Measurements from ENCODE around the gene COLEC11.
"Not testable (repeated sequence)": the region's sequence is repeated elsewhere in the genome, so short reads cannot be mapped to it uniquely, and the experiment has no call there.

COLEC11 gene

DNA sequence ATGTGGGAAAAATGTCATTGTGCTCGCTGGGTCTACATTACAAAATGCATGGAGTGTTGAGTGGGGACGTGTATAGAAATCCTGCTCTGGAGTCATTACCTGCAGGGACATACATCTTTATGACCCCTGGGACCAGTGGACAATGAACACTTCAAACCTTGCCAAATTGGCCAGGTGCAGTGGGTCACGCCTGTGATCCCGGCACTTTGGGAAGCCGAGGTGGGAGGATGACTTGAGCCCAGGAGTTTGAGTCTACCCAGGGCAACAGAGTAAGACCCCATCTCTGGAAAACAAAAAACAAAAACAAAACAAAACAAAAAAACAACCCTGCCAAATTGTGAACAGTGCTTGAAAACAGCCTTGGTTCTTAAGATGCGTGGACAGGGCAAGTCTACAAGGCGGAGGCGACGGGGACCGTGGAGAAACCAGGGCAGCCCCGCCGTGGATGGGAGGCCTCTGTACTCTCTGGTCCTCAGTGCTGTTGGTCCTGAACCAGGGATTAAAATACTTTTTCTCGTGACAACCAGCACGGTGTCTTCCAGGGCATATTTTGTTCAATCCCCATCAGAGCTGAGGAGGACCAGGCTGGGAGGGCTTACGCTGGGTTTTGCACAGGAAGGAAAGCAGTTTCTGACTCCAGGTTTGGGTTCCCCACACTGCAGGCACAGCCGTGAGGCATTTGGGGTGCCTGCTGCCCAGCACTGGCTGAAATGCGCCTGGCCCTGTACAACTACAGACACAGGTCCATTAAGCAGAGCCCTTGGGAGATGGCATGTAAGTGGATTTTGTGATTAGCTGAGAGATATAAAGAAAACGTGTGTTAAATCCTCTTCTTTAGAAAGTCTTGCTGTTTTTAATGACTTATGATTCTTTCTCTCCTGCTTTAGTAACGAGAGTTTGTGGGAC lies 13.7 kb downstream of the COLEC11 start:
- TF ChIP-seq, protein P1, sequence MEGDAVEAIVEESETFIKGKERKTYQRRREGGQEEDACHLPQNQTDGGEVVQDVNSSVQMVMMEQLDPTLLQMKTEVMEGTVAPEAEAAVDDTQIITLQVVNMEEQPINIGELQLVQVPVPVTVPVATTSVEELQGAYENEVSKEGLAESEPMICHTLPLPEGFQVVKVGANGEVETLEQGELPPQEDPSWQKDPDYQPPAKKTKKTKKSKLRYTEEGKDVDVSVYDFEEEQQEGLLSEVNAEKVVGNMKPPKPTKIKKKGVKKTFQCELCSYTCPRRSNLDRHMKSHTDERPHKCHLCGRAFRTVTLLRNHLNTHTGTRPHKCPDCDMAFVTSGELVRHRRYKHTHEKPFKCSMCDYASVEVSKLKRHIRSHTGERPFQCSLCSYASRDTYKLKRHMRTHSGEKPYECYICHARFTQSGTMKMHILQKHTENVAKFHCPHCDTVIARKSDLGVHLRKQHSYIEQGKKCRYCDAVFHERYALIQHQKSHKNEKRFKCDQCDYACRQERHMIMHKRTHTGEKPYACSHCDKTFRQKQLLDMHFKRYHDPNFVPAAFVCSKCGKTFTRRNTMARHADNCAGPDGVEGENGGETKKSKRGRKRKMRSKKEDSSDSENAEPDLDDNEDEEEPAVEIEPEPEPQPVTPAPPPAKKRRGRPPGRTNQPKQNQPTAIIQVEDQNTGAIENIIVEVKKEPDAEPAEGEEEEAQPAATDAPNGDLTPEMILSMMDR (conservative IDR thresholded peaks at IDR 0.05; ENCODE audit: low read depth): no peak
- H3K27ac ChIP-seq: 0 out of 2 replicates have a peak overlapping the region, but pooled peaks have one; percentile 18
- DNase-seq (ENCODE audit: low spot score): no peak
- CTCF ChIA-PET: no interaction called here
- POLR2A ChIA-PET (ENCODE audit: low non-redundant PET): no interaction called here

DNA sequence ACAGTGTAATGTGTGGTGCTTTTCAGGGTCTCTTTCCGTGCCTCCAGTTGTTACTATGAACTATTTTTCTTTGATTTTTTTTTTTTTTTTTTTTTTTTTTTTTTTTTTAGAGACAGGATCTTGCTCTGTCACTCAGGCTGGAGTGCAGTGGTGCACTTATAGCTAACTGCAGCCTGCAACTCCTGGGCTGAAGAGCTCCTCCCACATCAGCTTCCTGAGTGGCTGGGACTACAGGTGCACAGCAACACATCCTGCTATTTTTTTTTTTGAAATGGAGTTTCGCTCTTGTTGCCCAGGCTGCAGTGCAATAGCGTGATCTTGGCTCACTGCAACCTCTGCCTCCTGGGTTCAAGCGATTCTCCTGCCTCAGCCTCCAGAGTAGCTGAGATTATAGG lies 14.4 kb downstream of the COLEC11 start:
- CTCF ChIA-PET; POLR2A ChIA-PET (ENCODE audit: low non-redundant PET); H3K27ac ChIP-seq; DNase-seq (ENCODE audit: low spot score): not testable (repeated sequence)

DNA sequence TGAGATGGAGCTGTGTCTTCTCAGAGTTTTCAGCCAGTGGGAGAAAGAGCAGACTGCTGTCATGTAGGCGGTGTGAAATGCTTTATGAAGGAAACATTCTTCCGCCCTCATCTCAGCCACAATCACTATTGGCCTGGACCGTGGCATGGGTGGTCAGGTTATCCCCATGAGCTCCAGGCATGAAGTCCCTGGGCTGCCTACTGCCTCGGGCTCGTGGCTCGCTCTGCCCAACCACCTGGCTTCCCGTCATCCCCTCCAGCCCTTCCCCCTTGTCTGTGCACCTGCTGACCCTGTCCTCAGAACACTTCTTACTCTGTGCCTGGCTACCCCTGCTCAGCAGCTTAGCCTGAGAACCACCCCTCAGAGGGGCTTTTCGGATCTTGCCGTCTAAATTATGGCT lies 15.5 kb downstream of the COLEC11 start:
- ChIA-PET POLR2A (ENCODE audit: low non-redundant PET) (no interaction called here), CTCF (no interaction called here)
- TF ChIP-seq, protein P1 (conservative IDR thresholded peaks at IDR 0.05; ENCODE audit: low read depth): no peak
- no peak for DNase-seq (ENCODE audit: low spot score)
- no peak overlapping the region for H3K27ac ChIP-seq

DNA sequence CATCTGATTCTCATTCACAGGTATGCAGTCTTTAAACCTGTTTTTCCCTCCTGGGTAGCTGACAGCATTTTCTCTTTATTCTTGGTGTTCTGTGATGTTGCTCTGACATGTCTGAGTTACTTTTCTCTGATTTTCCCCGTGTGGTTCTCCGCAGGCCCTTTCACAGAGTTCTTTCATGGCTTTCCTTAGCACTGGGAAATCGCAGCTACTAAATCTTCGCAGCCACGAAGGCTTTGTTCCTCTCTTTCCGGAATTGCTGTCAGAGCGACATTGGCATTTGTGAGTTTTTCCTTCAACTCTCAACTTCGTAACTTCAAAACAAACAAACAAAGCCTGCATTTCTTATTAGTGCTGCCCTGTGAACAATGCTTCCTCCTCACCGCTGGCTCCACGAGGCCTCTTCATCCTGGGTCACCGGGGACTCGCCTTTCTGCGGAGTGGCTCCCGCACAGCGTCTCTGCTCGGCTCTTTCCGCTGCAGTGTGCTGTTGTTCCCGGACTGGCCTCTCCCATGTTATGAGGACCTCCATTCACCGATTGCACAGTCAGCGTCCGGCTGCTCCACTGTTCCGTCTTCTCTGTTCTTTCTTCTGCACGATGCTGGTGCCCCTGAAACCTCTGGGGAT lies 16.1 kb downstream of the COLEC11 start:
- no peak for DNase-seq (ENCODE audit: low spot score)
- TF ChIP-seq, protein P1 (conservative IDR thresholded peaks at IDR 0.05; ENCODE audit: low read depth): no peak
- CTCF ChIA-PET: interaction anchor here (0.6 kb wide), 1 partner anchor 15 kb away, joined by 3 read pairs; no protein-coding TSS in a partner anchor
- no peak overlapping the region for H3K27ac ChIP-seq
- POLR2A ChIA-PET (ENCODE audit: low non-redundant PET): no interaction called here

DNA sequence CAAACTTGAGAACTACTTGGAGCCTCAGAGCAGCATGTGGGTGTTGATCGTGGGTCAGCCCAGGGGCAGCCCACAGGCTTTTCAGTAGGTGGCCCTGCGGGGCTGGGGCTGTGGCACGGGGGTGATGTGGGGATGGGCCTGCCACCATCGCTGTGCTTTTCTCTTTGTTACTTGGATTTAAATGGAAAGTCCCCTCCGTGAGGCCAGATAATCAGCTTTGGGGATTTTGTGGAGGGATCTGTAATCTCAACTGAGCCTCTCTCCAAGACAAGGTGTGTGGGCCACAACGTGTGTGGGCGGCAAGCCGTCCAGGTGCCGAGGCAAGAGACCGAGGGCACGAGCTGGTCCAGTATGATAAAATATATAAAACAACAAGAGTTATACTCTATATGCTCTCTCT lies 16.7 kb downstream of the COLEC11 start:
- ChIA-PET POLR2A (ENCODE audit: low non-redundant PET) (no interaction called here), CTCF (interaction anchor here (0.6 kb wide), 1 partner anchor 14 kb away, joined by 3 read pairs; no protein-coding TSS in a partner anchor)
- H3K27ac ChIP-seq: no peak overlapping the region
- TF ChIP-seq, protein P1 (conservative IDR thresholded peaks at IDR 0.05; ENCODE audit: low read depth): no peak
- no peak for DNase-seq (ENCODE audit: low spot score)

DNA sequence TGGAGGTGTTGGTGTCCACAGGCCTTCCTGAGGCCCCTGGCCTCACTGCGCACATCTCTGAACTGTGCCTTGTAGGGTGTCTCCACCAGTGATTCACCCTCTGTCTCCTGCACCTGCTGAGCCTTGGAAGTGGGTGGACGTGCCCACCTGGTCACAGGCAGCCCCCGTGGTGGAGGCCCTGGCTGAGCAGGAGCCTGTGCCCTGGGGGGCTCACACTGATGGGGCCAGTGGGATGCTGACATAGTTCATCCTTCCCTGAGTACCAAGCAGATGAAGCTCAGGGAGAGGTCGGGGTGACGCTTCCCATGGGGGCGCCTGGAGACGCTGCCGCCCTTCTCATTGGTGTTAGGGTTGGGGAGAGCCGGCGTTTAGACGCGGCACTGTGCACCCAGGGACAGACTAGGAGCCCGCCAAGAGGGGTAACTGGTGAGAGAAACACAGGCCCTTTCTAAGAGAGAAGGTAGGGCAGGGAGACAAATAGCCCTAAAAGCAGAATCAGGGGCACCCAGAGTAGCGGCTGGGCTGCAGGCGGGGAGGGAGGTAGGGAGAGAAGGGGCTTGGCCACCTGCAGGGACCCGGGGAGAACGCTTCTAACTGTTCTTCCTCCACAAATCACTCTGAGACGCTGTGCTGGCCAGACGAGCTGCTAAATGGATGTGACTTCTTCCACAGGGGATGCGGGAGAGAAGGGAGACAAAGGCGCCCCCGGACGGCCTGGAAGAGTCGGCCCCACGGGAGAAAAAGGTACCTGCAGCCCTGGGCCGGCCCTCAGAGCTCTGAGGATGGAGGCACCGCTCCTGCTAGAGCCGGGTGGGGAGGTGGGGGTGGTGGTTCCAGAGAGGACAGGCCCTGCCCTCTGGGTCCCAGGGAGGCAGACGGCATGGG lies 18.0 kb downstream of the COLEC11 start:
- ChIA-PET POLR2A (ENCODE audit: low non-redundant PET) (no interaction called here), CTCF (no interaction called here)
- H3K27ac ChIP-seq: no peak overlapping the region
- TF ChIP-seq, protein P1 (conservative IDR thresholded peaks at IDR 0.05; ENCODE audit: low read depth): no peak
- DNase-seq (ENCODE audit: low spot score): no peak

Measured in RWPE1 (cell line).